Motor neuron (in vitro differentiated cells): ENCODE measurements around the gene NEU4. TPM values are rescaled to one million over a fixed set of nuclear protein-coding genes. Genes with fewer than 3 reads are reported as not detected.
"Not testable (repeated sequence)": the region's sequence is repeated elsewhere in the genome, so short reads cannot be mapped to it uniquely, and the experiment has no call there.

Source experiments
- ATAC-seq, 8 experiments: fragments of 200-7000 bp; cut with Tn5 transposase; replicated peaks in 6 of 8; 2 replicates each; pipeline ENCODE4 v1.8.0; 2021; ENCODE audit warnings: mild to moderate bottlenecking in 8 of 8, moderate library complexity in 8 of 8
- H3K27ac ChIP-seq, 2 donors: fragments of 250-450 bp; sonication (Bioruptor Pico); 2 replicates each; pipeline ENCODE4 v1.9.0; 2021; ENCODE audit warnings: antibody characterized with exemption in 2 of 2, mild to moderate bottlenecking in 2 of 2, moderate library complexity in 1 of 2
- H3K4me1 ChIP-seq, 2 donors: fragments of 250-450 bp; sonication (Bioruptor Pico); replicated peaks in 1 of 2; 2 replicates each; pipeline ENCODE4 v1.6.1; 2021; ENCODE audit warnings: antibody characterized with exemption in 2 of 2, mild to moderate bottlenecking in 2 of 2, moderate library complexity in 1 of 2
- H3K4me3 ChIP-seq, 5 donors: fragments of 250-450 bp; sonication (Bioruptor Pico); 2 replicates each; pipeline ENCODE4 v1.9.0; 2021; ENCODE audit warnings: antibody characterized with exemption in 5 of 5, mild to moderate bottlenecking in 5 of 5, moderate library complexity in 4 of 5
- WGBS, 10 experiments: fragments of 450-650 bp; shearing (Covaris generic); methylation state at CpG; one replicate each; pipeline ENCODE4 v1.0.0; 2022; 5-methylcytosine and 5-hydroxymethylcytosine counted together
- in situ Hi-C, 9 experiments: fragments of 400-800 bp; cut with MboI; loops; one replicate each; pipeline ENCODE4 v1.15.0; 2021; ENCODE audit warnings: low sequenced_read_pairs in 9 of 9, low pct_unique_long_range_greater_than_20kb in 2 of 9; ENCODE audit not compliant: unreplicated experiment in 9 of 9
- total RNA-seq, 8 experiments: library from RNA; unstranded; fragments of 300-600 nt; gene quantifications; 2 replicates each; pipeline versions ENCODE4 v1.2.3 to v1.2.4, GENCODE V29; 2022

Gene NEU4
- total RNA-seq, 8 experiments from 2014 or later: 0.11 to 1.0 (median 0.56) TPM; not detected in 1

DNA sequence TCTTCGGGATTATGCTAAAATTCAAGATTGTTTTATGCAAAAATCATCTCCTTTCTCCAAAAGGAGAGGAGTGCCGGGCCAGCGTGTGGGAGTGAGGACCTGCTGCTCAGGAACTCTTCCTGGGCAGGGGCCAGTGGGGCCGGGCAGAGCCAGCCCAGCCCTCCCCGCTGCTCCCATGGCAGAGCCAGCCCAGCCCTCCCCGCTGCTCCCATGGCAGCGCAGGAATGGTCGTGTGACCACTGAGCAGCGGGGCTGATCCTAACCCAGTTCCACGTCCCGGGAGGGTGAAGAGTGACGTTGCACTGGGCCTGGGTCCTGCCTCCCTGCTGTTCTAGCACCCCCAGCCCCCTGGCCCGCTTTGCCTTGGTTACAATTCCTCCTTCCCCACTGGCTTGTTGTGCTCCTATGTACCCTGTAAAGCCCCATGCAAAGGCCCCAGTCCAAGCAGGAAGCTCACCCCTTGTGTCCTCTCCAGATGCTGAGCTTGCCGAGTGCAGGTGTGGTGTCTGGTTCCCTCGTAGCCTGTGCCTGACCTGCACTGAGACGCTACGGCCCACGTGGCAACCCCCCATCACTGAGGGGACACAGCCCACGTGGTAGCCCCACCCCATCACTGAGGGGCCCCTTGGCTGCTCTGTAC, 11.4 kb upstream of the NEU4 start:
- Histone ChIP-seq H3K4me3 (no peak overlapping the region), H3K4me1 (peaks cover 9 to 11% of the 10 kb centered on the region in 2 donors), H3K27ac (no peak overlapping the region)
- WGBS, 10 experiments: 14 to 100% (median 69%) methylated on average over 1 to 9 of the region's 19 CpGs; no CpG with 5 or more reads in 2 of the 10 experiments
- in situ Hi-C loops: no loop called here
- peak in 5 of 8 experiments; percentile 1 to 57 (median 25) for ATAC-seq

DNA sequence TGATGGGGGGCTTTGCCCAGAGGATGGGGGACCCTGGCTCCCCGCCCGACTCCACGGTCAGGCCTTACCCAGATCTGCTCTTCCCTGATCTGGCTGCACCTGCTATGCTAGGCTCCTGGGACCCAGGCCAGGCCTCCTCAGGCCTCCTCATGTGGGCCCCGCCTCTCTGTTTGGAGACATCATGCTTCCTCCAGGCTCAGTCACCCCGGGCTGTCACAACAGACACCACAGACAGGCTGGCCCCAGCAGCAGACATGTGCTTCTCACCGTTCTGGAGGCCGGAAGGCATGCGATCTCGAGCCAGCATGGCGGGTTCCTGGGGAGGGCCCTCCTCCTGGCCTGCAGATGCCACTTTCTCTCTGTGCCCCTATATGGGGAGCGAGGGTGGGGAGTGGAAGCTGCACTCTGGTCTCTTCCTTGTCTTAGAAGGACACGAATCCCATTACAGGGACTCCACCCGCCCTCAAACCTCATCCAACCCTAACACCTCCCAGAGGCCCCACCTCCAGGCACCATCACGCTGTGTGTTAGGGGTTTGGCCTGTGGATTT, 10.8 kb upstream of the NEU4 start:
- no peak overlapping the region for H3K27ac ChIP-seq
- no peak overlapping the region for H3K4me3 ChIP-seq
- H3K4me1 ChIP-seq: peaks cover 15 to 17% of the 10 kb centered on the region in 2 donors
- peak; percentile 24 to 65 (median 50) for ATAC-seq
- WGBS, 10 experiments: no CpG with 5 or more reads among the region's 14 CpGs
- in situ Hi-C loops: no loop called here

DNA sequence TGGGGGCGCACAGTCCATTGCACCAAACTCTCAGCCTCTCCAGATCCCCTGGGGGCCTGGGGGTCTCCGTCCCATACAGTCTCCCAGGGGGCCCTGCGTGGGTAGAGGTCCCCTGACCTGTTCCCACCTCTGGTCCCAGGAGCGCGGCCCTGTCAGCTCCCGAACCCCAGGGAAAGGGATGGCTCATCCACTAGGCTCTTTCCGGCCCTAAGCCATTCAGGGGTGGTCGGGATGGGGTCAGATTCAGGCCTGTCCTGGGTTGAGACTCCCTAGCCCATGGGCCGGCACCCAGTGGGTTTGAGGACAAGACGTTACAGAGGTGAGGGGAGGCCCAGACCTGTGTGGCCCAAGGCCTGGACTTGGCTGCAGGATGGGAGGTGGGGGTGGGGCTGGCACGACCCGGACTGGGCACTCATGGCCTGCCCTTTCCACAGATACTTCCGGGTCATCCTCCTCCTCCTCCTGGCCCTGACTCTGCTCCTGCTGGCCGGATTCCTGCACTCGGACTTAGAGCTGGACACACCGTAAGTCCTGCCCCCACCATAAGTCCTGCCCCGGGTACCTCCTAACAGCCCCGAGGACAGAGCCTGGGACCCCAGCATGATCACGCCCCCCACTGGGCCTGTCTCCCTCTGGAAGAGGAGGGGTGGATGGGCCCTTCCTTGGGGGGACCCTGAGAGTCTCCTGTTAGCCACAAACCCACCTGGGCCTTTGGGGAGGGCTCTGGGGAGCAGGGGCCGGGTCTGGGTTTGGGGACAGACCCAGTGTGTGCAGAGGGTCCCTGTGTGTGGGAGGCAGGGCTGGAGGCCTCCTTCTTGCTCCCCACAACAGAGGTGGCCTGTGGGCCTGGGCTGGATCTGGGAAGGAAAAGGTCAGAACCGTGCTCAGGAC, 10.1 kb upstream of the NEU4 start:
- H3K4me1 ChIP-seq: peaks cover 20 to 25% of the 10 kb centered on the region in 2 donors
- WGBS, 10 experiments: 80 to 100% (median 100%) methylated on average over 1 to 2 of the region's 21 CpGs; no CpG with 5 or more reads in 7 of the 10 experiments
- H3K4me3 ChIP-seq: no peak overlapping the region
- in situ Hi-C loops: no loop called here
- ATAC-seq: no peak
- no peak overlapping the region for H3K27ac ChIP-seq

DNA sequence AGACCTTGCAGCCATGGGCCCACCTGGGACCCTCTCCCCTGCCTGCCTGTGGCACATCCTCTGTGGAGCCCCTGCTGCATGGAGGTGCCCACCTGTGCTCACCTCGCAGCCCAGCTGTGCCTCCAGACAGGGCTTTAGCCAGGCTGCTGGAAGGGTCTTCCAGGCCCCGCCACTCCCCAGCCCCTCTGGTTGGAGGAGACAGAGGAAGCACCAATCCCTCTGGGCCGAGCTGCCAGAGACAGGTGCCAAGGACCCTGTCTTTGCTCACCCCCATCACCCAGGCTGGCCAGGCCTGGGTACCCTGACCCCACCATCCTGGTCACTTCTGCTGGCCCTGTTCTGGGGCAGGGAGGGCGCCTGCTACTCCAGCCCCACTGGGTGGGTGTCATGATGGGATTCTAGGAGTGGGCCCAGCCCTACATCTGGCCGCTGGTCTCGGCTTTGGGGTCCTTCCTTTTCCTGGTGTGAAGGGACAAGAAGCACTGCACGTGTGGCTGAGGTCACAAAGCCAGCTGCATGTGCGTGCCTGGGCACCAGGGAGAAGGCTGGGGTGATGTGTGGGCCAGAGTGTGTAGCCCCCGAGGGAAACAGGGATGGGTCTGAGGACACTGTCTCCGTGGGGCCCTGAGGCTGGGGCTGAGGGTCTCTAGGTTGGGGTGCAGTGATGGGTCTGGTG, 9.3 kb upstream of the NEU4 start:
- no peak for ATAC-seq
- in situ Hi-C loops: no loop called here
- 60 to 67% methylated on average over 1 of the region's 10 CpGs; no CpG with 5 or more reads in 8 of the 10 experiments for WGBS, 10 experiments
- H3K4me1 ChIP-seq: peaks cover 28 to 32% of the 10 kb centered on the region in 2 donors
- H3K4me3 ChIP-seq: no peak overlapping the region
- H3K27ac ChIP-seq: no peak overlapping the region

DNA sequence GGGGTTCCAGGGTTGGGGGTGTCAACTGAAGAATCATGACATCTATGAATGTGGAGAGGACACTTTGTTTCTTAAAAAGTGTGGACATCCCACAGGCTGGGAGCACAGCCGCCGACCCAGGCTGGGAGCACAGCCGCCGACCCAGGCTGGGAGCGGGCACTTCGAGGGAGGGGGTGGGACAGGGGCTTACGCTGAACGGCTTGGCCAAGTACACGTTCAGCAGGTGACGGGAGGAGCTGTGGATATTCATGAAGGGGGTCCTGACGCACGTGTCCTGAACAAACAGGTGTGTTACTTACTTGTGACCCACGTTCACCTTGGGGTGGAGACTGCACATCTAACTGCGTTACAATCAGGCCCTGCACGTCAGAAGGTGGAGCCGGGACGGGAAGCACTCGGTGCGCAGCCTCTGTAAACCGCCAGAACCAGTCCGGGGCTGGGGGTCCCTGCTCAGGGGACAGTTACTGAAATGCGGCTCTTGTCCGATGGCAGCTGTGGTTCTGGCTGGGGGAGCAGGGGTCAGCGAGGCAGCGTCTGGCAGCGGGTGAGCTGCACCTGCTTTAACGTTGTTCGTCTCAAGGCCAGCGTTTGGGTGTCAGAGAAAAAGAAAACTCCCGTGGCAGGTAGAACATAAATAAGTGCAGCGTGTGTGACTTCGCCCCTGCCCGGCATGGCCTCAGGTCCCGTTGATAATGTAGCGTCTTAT, 8.6 kb upstream of the NEU4 start:
- peaks cover 30 to 35% of the 10 kb centered on the region in 2 donors for H3K4me1 ChIP-seq
- ATAC-seq, H3K27ac ChIP-seq, in situ Hi-C loops, H3K4me3 ChIP-seq: not testable (repeated sequence)
- 68 to 88% (median 84%) methylated on average over 5 to 14 of the region's 35 CpGs; no CpG with 5 or more reads in 7 of the 10 experiments for WGBS, 10 experiments

DNA sequence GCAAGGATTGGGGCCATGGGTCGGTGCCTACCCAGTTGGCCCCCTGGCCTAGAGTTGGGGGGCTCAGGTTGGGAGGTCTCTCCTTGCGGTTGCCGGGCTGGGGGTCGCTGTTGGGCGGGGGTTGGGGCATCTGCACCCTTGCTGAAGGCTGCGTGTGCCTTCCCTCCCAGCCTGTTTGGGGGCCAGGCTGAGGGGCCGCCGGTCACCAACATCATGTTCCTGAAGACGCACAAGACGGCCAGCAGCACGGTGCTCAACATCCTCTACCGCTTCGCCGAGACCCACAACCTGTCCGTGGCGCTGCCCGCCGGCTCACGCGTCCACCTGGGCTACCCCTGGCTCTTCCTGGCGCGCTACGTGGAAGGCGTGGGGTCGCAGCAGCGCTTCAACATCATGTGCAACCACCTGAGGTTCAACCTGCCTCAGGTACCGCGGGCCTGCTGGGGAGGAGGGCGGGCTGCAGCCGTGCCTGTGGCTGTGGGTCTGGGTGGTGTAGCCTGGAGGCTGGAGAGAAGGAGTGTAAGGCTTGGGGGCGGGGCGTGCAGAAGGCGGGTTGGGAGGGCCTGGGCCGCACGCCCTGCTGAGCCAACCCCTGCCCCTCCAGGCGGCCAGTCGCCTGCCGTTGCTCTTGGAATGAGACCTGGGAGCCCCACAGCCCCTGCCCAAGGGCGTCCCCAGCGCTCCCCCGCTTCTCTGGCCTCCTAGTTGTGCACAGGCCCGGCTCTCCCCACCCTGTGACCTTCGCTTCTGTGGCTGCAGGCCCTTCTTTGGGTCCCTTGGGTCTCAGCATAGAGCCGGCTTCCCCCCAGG, 7.2 kb upstream of the NEU4 start:
- peak in 2 of 8 experiments; percentile 21 to 23 for ATAC-seq
- in situ Hi-C loops: no loop called here
- no peak overlapping the region for H3K27ac ChIP-seq
- H3K4me1 ChIP-seq: peaks cover 30 to 35% of the 10 kb centered on the region in 2 donors
- no peak overlapping the region for H3K4me3 ChIP-seq
- WGBS, 10 experiments: 80 to 100% (median 87%) methylated on average over 1 to 7 of the region's 44 CpGs; no CpG with 5 or more reads in 6 of the 10 experiments

DNA sequence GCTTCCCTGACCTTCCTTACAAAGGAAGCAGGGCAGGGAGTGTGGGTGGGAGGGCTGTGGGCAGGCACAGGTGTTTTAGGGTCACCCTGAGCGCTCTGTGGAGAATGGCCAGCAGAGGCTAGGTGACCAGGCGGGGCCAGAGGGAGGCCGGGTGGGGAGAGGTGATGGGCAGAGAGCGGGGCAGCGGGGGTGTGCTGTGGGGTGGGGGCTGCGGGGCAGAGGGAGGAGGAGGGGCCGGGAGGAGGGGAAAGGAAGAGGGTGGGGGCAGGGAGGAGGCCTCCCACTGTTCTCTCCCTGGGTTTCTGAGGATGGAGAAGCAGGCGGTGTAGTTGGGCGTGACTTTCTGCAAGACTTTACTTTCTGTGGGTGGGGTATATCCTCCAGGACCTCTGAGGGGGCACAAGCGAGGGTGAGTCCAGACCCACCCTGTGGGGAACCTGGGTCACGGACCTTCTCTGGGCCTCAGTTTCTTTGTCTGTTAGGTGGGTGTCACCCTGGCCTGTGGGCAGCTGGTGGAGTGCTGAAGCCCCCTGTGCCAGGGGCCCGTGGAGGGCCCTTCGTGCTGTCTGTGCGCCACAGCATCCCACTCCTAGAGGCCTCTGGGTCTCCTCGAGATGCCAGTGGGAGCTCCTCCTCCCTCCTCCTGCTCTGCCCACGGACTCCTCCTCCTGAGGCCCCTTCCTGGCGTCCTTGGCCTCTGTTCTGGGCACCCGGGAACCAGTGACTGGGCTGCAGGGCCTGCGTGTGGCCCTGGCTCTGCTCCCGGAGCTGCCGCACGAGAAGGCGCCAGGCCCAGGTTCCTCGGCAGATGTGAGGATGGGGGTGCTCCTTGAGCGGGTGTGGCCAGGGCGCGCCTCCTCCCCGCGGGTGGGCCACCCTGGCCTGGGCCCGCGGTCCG, 6.3 kb upstream of the NEU4 start:
- Histone ChIP-seq H3K4me3 (no peak overlapping the region), H3K27ac (no peak overlapping the region), H3K4me1 (peaks cover 30 to 35% of the 10 kb centered on the region in 2 donors)
- no peak for ATAC-seq
- 65 to 82% (median 76%) methylated on average over 2 to 11 of the region's 32 CpGs; no CpG with 5 or more reads in 6 of the 10 experiments for WGBS, 10 experiments
- in situ Hi-C loops: no loop called here

DNA sequence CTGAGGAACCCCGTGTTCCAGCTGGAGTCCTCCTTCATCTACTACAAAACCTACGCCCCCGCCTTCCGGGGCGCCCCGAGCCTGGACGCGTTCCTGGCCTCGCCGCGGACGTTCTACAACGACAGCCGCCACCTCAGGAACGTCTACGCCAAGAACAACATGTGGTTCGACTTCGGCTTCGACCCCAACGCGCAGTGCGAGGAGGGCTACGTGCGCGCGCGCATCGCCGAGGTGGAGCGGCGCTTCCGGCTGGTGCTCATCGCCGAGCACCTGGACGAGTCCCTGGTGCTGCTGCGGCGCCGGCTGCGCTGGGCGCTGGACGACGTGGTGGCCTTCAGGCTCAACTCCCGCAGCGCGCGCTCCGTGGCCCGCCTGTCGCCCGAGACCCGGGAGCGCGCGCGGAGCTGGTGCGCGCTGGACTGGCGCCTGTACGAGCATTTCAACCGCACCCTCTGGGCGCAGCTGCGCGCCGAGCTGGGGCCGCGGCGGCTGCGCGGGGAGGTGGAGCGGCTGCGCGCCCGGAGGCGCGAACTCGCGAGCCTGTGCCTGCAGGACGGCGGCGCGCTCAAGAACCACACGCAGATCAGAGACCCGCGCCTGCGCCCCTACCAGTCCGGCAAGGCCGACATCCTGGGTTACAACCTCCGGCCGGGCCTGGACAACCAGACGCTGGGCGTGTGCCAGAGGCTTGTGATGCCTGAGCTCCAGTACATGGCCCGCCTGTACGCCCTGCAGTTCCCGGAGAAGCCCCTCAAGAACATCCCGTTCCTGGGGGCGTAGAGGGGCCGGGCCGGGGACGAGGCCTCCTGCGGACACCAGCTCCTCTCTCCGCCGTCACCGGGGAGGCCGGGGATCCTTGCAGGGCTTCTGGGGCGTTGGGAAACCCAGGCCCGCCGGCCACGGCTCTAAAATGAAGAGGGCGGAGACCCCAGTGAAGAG, 5.3 kb upstream of the NEU4 start:
- H3K4me1 ChIP-seq: peaks cover 30 to 36% of the 10 kb centered on the region in 2 donors
- WGBS, 10 experiments: 0 to 33% (median 13%) methylated on average over 1 to 16 of the region's 109 CpGs; no CpG with 5 or more reads in 5 of the 10 experiments
- peak; percentile 66 to 94 (median 80) for ATAC-seq
- in situ Hi-C loops: no loop called here
- H3K27ac ChIP-seq: peak overlapping the region; percentile 49 to 87
- H3K4me3 ChIP-seq: peak overlapping the region in 4 of 5 donors; percentile 1 to 22 (median 18)

DNA sequence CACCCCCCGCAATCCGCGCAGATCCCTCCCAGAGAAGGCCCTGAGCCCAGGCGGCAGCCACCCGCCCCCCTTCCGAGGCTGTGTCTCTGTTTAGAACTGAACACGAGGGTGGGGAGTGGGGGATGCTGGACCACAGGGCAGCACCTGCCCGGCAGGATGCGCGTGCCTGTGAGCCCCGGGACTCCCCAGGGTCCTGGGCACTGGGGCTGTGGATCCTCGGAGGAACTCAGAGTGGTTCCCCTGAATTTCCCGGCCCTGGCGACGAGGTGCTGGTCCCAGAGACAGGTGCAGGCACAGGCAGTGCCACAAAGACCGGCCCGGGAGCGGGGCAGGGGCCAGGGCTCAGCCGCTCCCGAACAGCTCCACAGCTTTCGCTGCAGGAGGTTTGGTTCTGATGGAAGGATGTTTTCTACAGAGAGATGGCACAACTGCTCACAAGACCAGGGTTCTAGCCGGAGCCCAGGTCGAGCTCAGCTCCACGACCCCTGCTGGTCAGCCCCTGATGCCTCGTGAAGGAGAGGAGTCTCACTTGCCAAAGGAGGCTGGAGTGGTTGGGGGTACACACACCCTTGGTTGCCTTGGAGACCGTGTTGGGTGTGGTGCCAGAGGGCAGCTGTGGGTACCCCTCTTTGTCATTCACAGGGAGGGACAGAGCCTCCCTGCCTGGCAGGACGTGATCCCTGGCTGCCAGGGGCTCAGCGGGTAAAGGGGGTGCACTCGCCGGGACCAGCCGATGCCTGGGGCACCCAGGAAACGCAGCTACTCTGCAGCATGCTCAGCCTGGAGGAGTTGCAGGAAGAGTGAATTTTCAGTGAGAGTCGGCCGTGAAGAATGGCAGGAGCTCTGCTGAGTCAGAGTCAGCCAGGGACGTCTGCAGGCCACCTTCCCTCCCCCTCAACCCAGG, 4.4 kb upstream of the NEU4 start:
- ATAC-seq: peak in 6 of 8 experiments; percentile 16 to 71 (median 64)
- H3K4me1 ChIP-seq: peaks cover 30 to 36% of the 10 kb centered on the region in 2 donors
- peak overlapping the region; percentile 49 to 87 for H3K27ac ChIP-seq
- WGBS, 10 experiments: 19 to 60% (median 23%) methylated on average over 2 to 5 of the region's 35 CpGs; no CpG with 5 or more reads in 4 of the 10 experiments
- H3K4me3 ChIP-seq: peak overlapping the region in 2 of 5 donors; percentile 21 to 22
- in situ Hi-C loops: no loop called here
